Kidney (tissue), 14 donors: Measurements from ENCODE around the gene HDHD3. TPM values are rescaled to one million over a fixed set of nuclear protein-coding genes. Genes with fewer than 3 reads are reported as not detected.

Source experiments
- DNase-seq, 5 donors: peaks; one replicate each; pipeline ENCODE4 v3.0.0-alpha.2; 2013 to 2020
- FAIRE-seq: peaks from 2 replicates; lab custom pipeline; 2012; peaks lifted over from hg19 to GRCh38; lab: Jason Lieb, UNC
- H3K27ac ChIP-seq, 2 donors: one replicate each; pipeline ENCODE4 v1.7.0; 2013; ENCODE audit warnings: low read depth in 2 of 2, low read length in 2 of 2, inconsistent platforms in 1 of 2
- H3K27me3 ChIP-seq: one replicate; pipeline ENCODE4 v1.7.1; 2013; ENCODE audit warnings: low read length, inconsistent platforms; ENCODE audit not compliant: control insufficient read depth, insufficient read depth
- H3K36me3 ChIP-seq, 3 donors: one replicate each; pipeline versions ENCODE4 v1.7.0 to v1.7.1; 2013; ENCODE audit warnings: low read length in 3 of 3, control low read depth in 1 of 3, inconsistent platforms in 1 of 3; ENCODE audit not compliant: insufficient read depth in 3 of 3, control insufficient read depth in 2 of 3
- H3K4me1 ChIP-seq, 3 donors: one replicate each; pipeline versions ENCODE4 v1.7.0 to v1.7.1; 2013; ENCODE audit warnings: low read length in 3 of 3, inconsistent platforms in 1 of 3, low read depth in 1 of 3; ENCODE audit not compliant: control insufficient read depth in 2 of 3, insufficient read depth in 2 of 3
- H3K4me3 ChIP-seq, 3 donors: one replicate each; pipeline versions ENCODE4 v1.7.0 to v1.8.1; 2013; ENCODE audit warnings: low read length in 3 of 3, control low read depth in 1 of 3, inconsistent platforms in 1 of 3
- H3K9ac ChIP-seq, 3 donors: one replicate each; pipeline versions ENCODE4 v1.7.0 to v1.7.1; 2013; ENCODE audit warnings: low read length in 3 of 3, control low read depth in 1 of 3, inconsistent platforms in 1 of 3
- H3K9me3 ChIP-seq, 3 donors: one replicate each; pipeline versions ENCODE4 v1.7.0 to v1.7.1; 2013; ENCODE audit warnings: low read length in 3 of 3, control low read depth in 1 of 3, inconsistent platforms in 1 of 3; ENCODE audit not compliant: control insufficient read depth in 2 of 3, insufficient read depth in 1 of 3
- intact Hi-C: fragments of 100-400 bp; cut with DNase I; formaldehyde crosslinking; loops from one replicate; pipeline ENCODE4 v1.11.1; 2022
- polyA plus RNA-seq: library from polyadenylated mRNA; stranded (reverse); fragments of 350-450 nt; fragmentation: Illumina TruSeq; extraction: RNeasy Lipid Tissue Mini Kit (QIAGEN cat#74804); gene quantifications from one replicate; pipeline ENCODE4 v1.2.3, GENCODE V29; 2014; ENCODE audit warnings: low read depth, low replicate concordance; ENCODE audit not compliant: insufficient read depth
- total RNA-seq: library from RNA; stranded (reverse); fragmentation: NEBNext Ultra II Directional; extraction: Animal tissue kit (Norgen Biotek cat#: 25700); gene quantifications from one replicate; pipeline ENCODE4 v1.2.1, GENCODE V29; 2021
- TF ChIP-seq, protein P1 (sequence below): IDR thresholded peaks from 3 replicates; pipeline ENCODE4 v1.5.1; 2012; ENCODE audit warnings: mild to moderate bottlenecking, moderate library complexity, borderline replicate concordance; ENCODE audit not compliant: insufficient read depth; ENCODE audit errors: extremely low read depth
- donor health status: control.
- donor health status: control.
- donor health status: control.
- donor health status: control.
- donor health status: control.
- donor health status: DM: yes; HTN: yes; CAD: no.
- donor health status: Normal renal cell carcinoma (clear cell type).

The HDHD3 gene
- total and polyA plus RNA-seq, 2 donors from 2014 or later: 29.8 to 107 TPM

DNA sequence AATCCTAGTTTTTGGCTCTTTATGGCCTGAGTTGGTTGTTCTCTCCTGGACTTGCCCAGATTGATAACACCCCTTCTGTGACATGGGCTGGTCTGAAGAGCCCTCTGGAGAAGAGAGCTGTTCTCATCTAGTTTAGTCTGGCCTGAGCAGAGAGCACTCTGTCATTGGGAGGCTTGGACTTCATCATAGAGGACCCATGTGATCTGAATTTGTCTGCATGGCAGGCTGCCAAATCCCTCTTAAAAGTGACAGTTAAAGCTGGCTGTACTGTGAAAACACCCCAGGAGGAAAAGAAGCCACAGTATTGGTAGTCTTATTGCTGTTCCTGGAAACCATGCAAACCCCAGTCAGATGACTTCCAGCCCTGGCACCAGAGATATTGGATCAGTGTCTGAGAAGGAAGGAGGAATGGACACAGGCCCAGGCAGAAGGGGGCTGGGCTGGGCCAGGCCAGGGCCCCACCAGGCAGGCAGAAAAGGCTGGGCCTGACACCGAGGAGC lies 33.0 kb downstream of the HDHD3 start:
- Histone ChIP-seq H3K9ac (no peak overlapping the region), H3K36me3 (no peaks in the 10 kb centered on the region), H3K27ac (peak overlapping the region in 1 of 2 donors; percentile 40), H3K9me3 (no peaks in the 10 kb centered on the region), H3K4me1 (peaks cover 0 to 4% (median 0%) of the 10 kb centered on the region in 3 donors), H3K4me3 (no peak overlapping the region), H3K27me3 (no peaks in the 10 kb centered on the region)
- no peak for FAIRE-seq
- DNase-seq: peak; percentile 62 to 93 (median 66)
- TF ChIP-seq, protein P1, sequence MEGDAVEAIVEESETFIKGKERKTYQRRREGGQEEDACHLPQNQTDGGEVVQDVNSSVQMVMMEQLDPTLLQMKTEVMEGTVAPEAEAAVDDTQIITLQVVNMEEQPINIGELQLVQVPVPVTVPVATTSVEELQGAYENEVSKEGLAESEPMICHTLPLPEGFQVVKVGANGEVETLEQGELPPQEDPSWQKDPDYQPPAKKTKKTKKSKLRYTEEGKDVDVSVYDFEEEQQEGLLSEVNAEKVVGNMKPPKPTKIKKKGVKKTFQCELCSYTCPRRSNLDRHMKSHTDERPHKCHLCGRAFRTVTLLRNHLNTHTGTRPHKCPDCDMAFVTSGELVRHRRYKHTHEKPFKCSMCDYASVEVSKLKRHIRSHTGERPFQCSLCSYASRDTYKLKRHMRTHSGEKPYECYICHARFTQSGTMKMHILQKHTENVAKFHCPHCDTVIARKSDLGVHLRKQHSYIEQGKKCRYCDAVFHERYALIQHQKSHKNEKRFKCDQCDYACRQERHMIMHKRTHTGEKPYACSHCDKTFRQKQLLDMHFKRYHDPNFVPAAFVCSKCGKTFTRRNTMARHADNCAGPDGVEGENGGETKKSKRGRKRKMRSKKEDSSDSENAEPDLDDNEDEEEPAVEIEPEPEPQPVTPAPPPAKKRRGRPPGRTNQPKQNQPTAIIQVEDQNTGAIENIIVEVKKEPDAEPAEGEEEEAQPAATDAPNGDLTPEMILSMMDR: no peak
- intact Hi-C loops: no loop called here

DNA sequence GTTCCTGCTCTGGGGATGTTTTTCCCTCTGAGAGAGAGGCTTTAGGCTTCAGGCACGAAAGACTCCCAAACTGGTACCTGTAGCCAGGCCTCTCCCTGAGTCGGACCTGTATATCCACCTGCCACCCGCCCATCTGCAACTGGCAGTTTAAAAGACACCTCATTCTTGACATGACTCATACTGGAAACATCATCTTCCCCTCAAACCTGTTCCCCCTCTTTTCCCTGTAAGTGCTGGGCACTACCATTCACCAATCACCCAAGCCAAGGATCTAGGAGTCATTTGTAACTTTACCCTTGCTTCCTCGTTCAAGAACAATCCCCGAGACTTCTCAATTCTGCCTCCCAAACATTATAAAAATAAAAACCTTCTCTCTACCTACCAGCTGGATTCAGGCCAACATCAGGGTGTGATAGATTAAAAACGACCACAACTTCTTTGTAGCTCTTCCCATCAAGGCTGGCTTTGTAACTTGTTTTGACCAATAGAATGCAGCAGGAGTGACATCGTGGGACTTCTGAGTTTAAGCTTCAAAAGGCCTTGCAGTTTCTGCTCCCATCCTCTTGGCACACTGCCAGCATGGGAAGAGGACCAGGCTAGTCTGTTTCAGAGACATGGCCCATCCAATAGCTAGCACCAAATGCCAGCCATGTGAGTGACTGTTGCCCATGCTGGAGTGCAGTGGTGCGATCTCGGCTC lies 34.9 kb downstream of the HDHD3 start:
- Histone ChIP-seq H3K27me3 (no peaks in the 10 kb centered on the region), H3K9ac (no peak overlapping the region), H3K27ac (no peak overlapping the region), H3K4me3 (no peak overlapping the region), H3K36me3 (no peaks in the 10 kb centered on the region), H3K4me1 (peaks cover 0 to 4% (median 0%) of the 10 kb centered on the region in 3 donors), H3K9me3 (no peaks in the 10 kb centered on the region)
- FAIRE-seq (no peak), DNase-seq (no peak)
- TF ChIP-seq, protein P1: no peak
- intact Hi-C loops: no loop called here

DNA sequence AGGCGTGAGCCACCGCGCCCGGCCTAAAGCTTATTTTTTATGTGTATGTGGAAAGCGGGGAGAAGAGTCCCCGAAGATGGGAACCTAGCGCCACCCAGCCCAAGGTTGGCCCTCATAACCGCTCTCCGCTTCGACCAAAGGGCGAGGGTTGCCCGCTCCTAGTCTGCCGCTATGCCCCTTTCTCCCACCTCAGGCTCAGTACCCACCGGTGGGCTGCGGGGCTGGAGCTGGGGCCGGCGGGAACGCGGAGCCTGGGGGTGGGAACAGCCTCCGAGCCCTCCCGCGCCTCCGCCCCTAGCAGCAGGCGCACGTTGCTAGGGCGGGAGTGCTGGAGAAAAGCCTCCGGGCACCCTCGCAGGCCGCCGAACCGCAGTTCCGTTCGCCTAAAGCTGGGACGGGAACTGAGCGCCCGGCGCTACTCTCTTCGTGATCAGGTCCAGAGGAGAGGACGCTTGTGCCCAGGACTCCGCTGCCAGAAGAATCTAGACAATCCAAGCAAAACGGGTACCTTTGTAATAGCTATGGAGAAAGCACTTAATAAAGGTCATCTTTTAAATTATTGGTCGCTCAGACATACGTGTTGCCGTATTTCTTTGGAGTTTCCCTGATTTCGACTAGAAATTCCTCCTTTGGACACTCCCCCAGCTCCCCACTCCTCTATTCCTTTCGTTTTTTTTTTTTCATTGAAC lies 36.6 kb downstream of the HDHD3 start, which contains the start of gene WDR31:
WDR31 (minus strand) TSS at position 265 of the 689 bp plus-strand sequence. CDS start 8,253 bp downstream, outside the sequence.
- H3K36me3 ChIP-seq: no peaks in the 10 kb centered on the region
- H3K9ac ChIP-seq: peak within 1 kb of the TSS; percentile 6 to 59 (median 49)
- H3K27me3 ChIP-seq: no peaks in the 10 kb centered on the region
- H3K27ac ChIP-seq: peak within 1 kb of the TSS; percentile 50 to 53
- TF ChIP-seq, protein P1: no peak
- no peaks in the 10 kb centered on the region for H3K9me3 ChIP-seq
- peak; percentile 94 to 97 (median 94) for DNase-seq
- FAIRE-seq: no peak
- intact Hi-C loops: no loop called here
- H3K4me1 ChIP-seq: peaks cover 0 to 4% (median 0%) of the 10 kb centered on the region in 3 donors
- H3K4me3 ChIP-seq: peak within 1 kb of the TSS; percentile 63 to 73 (median 68)
